Activated CD4-positive, alpha-beta T cell treated with anti-CD3 and anti-CD28 coated beads for 36 hours (primary cell): ENCODE results near the gene ARHGAP6. TPM values are rescaled to one million over a fixed set of nuclear protein-coding genes. Genes with fewer than 3 reads are reported as not detected.

Experiments used
- ATAC-seq: fragments of 200-7000 bp; cut with Tn5 transposase; one replicate; pipeline ENCODE4 v1.10.0; 2021; ENCODE audit warnings: mild to moderate bottlenecking, moderate library complexity
- CTCF ChIA-PET: fragments of 350-600 bp; sonication (Branson Sonifier 250); formaldehyde crosslinking; loops from one replicate; lab custom pipeline; 2021; ENCODE audit warnings: antibody characterized with exemption; lab: Charles Lee
- POLR2A ChIA-PET: fragments of 350-600 bp; sonication (Branson Sonifier 250); formaldehyde crosslinking; loops from one replicate; lab custom pipeline; 2021; ENCODE audit warnings: antibody characterized with exemption, inconsistent platforms; lab: Charles Lee
- DNase-seq: peaks from one replicate; pipeline ENCODE4 v3.0.0-alpha.2; 2020
- H3K27ac Mint-ChIP-seq: one replicate; pipeline ENCODE4 v1.8.0; 2021; ENCODE audit warnings: mixed read lengths
- H3K27me3 Mint-ChIP-seq: one replicate; pipeline ENCODE4 v1.8.0; 2021; ENCODE audit warnings: mixed read lengths
- H3K36me3 Mint-ChIP-seq: one replicate; pipeline ENCODE4 v1.8.0; 2021; ENCODE audit warnings: low read depth, mixed read lengths
- H3K4me1 Mint-ChIP-seq: one replicate; pipeline ENCODE4 v1.8.0; 2021; ENCODE audit warnings: mixed read lengths
- H3K4me3 Mint-ChIP-seq: one replicate; pipeline ENCODE4 v1.8.0; 2021; ENCODE audit warnings: mild to moderate bottlenecking, moderate library complexity, mixed read lengths
- H3K9me3 Mint-ChIP-seq: one replicate; pipeline ENCODE4 v1.8.0; 2021; ENCODE audit warnings: low read depth, mixed read lengths
- intact Hi-C, 2 experiments: fragments of 100-400 bp; cut with DNase I in 1 of 2; cut with micrococcal nuclease in 1 of 2; formaldehyde crosslinking; loops; one replicate each; pipeline versions ENCODE4 v1.14.2 to v1.15.1; 2022 to 2024; cut with DNase I, micrococcal nuclease
- total RNA-seq, 2 experiments: library from RNA; stranded (reverse); gene quantifications; one replicate each; pipeline ENCODE4 v1.2.3, GENCODE V29; 2021

ARHGAP6 gene
- total RNA-seq, 2 experiments from 2014 or later = not detected

- ChIA-PET CTCF (interaction anchor here (0.8 kb wide), 1 partner anchor 26 kb away, joined by 4 read pairs; no protein-coding TSS in a partner anchor), POLR2A (no interaction called here)
- ATAC-seq = no peak
- no peak for DNase-seq
- H3K9me3 Mint-ChIP-seq = no peaks in the 10 kb centered on the region
- intact Hi-C loops = no loop called here
- H3K4me1 Mint-ChIP-seq = no peaks in the 10 kb centered on the region
- no peak overlapping the region for H3K27ac Mint-ChIP-seq
- H3K4me3 Mint-ChIP-seq = no peak overlapping the region
- H3K36me3 Mint-ChIP-seq = no peaks in the 10 kb centered on the region
- no peaks in the 10 kb centered on the region for H3K27me3 Mint-ChIP-seq
Observed at GRCh38 chrX:11329021-11329420, 336.7 kb downstream of the ARHGAP6 start.

GRCh38 chrX:11328134-11328533 lies 337.6 kb downstream of the ARHGAP6 start:
- H3K27ac Mint-ChIP-seq = no peak overlapping the region
- no peaks in the 10 kb centered on the region for H3K4me1 Mint-ChIP-seq
- ChIA-PET POLR2A (no interaction called here), CTCF (no interaction called here)
- ATAC-seq = no peak
- no peak overlapping the region for H3K4me3 Mint-ChIP-seq
- no peaks in the 10 kb centered on the region for H3K9me3 Mint-ChIP-seq
- intact Hi-C loops = no loop called here
- no peak for DNase-seq
- no peaks in the 10 kb centered on the region for H3K27me3 Mint-ChIP-seq
- no peaks in the 10 kb centered on the region for H3K36me3 Mint-ChIP-seq

- ATAC-seq (no peak), DNase-seq (no peak)
- H3K27ac Mint-ChIP-seq = no peak overlapping the region
- ChIA-PET CTCF (no interaction called here), POLR2A (no interaction called here)
- intact Hi-C loops = no loop called here
- no peaks in the 10 kb centered on the region for H3K27me3 Mint-ChIP-seq
- H3K36me3 Mint-ChIP-seq = no peaks in the 10 kb centered on the region
- H3K4me3 Mint-ChIP-seq = no peak overlapping the region
- no peaks in the 10 kb centered on the region for H3K9me3 Mint-ChIP-seq
- H3K4me1 Mint-ChIP-seq = no peaks in the 10 kb centered on the region
Observed at GRCh38 chrX:11321986-11322385, 343.7 kb downstream of the ARHGAP6 start.

- Mint-ChIP-seq H3K4me1 (no peaks in the 10 kb centered on the region), H3K27me3 (no peaks in the 10 kb centered on the region), H3K36me3 (no peaks in the 10 kb centered on the region), H3K4me3 (no peak overlapping the region), H3K27ac (no peak overlapping the region), H3K9me3 (no peaks in the 10 kb centered on the region)
- ChIA-PET POLR2A (no interaction called here), CTCF (no interaction called here)
- DNase-seq (no peak), ATAC-seq (no peak)
- intact Hi-C loops = no loop called here
Observed at GRCh38 chrX:11319806-11320520, 345.8 kb downstream of the ARHGAP6 start.

GRCh38 chrX:11311706-11312105 lies 354.0 kb downstream of the ARHGAP6 start:
- POLR2A ChIA-PET = no interaction called here

GRCh38 chrX:11309220-11309619 lies 356.5 kb downstream of the ARHGAP6 start:
- Mint-ChIP-seq H3K4me3 (no peak overlapping the region), H3K27me3 (no peaks in the 10 kb centered on the region), H3K36me3 (no peaks in the 10 kb centered on the region), H3K4me1 (no peaks in the 10 kb centered on the region), H3K9me3 (no peaks in the 10 kb centered on the region), H3K27ac (no peak overlapping the region)
- no peak for DNase-seq
- CTCF ChIA-PET = no interaction called here
- intact Hi-C loops = no loop called here
- no peak for ATAC-seq
- POLR2A ChIA-PET = no interaction called here

More at GRCh38 chrX:11311706-11312105, 354.0 kb downstream of the ARHGAP6 start:
- Mint-ChIP-seq H3K27me3 (no peaks in the 10 kb centered on the region), H3K27ac (no peak overlapping the region), H3K9me3 (no peaks in the 10 kb centered on the region), H3K4me3 (no peak overlapping the region), H3K4me1 (no peaks in the 10 kb centered on the region), H3K36me3 (no peaks in the 10 kb centered on the region)
- ATAC-seq = no peak
- CTCF ChIA-PET = no interaction called here
- intact Hi-C loops = no loop called here
- no peak for DNase-seq

GRCh38 chrX:11305641-11306040 lies 360.1 kb downstream of the ARHGAP6 start:
- Mint-ChIP-seq H3K36me3 (no peaks in the 10 kb centered on the region), H3K4me1 (no peaks in the 10 kb centered on the region), H3K27me3 (no peaks in the 10 kb centered on the region), H3K9me3 (no peaks in the 10 kb centered on the region), H3K27ac (no peak overlapping the region), H3K4me3 (no peak overlapping the region)
- ChIA-PET POLR2A (no interaction called here), CTCF (no interaction called here)
- intact Hi-C loops = no loop called here
- DNase-seq = no peak
- ATAC-seq = no peak

- intact Hi-C loops = no loop called here
- Mint-ChIP-seq H3K36me3 (no peaks in the 10 kb centered on the region), H3K4me1 (no peaks in the 10 kb centered on the region), H3K9me3 (no peaks in the 10 kb centered on the region), H3K27me3 (no peaks in the 10 kb centered on the region), H3K27ac (no peak overlapping the region), H3K4me3 (no peak overlapping the region)
- POLR2A ChIA-PET = no interaction called here
- ATAC-seq = no peak
- DNase-seq = no peak
- CTCF ChIA-PET = no interaction called here
Observed at GRCh38 chrX:11304829-11305228, 360.9 kb downstream of the ARHGAP6 start.

GRCh38 chrX:11298600-11298999 lies 367.1 kb downstream of the ARHGAP6 start:
- Mint-ChIP-seq H3K27me3 (no peaks in the 10 kb centered on the region), H3K4me1 (no peaks in the 10 kb centered on the region), H3K4me3 (no peak overlapping the region), H3K36me3 (no peaks in the 10 kb centered on the region), H3K9me3 (no peaks in the 10 kb centered on the region), H3K27ac (no peak overlapping the region)
- ATAC-seq (no peak), DNase-seq (no peak)
- intact Hi-C loops = no loop called here
- ChIA-PET POLR2A (no interaction called here), CTCF (no interaction called here)

- Mint-ChIP-seq H3K4me3 (no peak overlapping the region), H3K9me3 (no peaks in the 10 kb centered on the region)
- POLR2A ChIA-PET = no interaction called here
Observed at GRCh38 chrX:11296051-11296450, 369.7 kb downstream of the ARHGAP6 start.

GRCh38 chrX:11293113-11293512 lies 372.6 kb downstream of the ARHGAP6 start, which contains the start of gene AMELX:
AMELX (plus strand) TSS chrX:11293413; CDS start chrX:11294789, 1,376 bp downstream.
- Mint-ChIP-seq H3K27ac (no peak within 1 kb of the TSS), H3K27me3 (no peaks in the 10 kb centered on the region), H3K9me3 (no peaks in the 10 kb centered on the region), H3K4me3 (no peak within 1 kb of the TSS), H3K36me3 (no peaks in the 10 kb centered on the region), H3K4me1 (no peaks in the 10 kb centered on the region)
- intact Hi-C loops = no loop called here
- DNase-seq (no peak), ATAC-seq (no peak)
- ChIA-PET CTCF (interaction anchor here (0.7 kb wide), 1 partner anchor 9 kb away, joined by 3 read pairs; no protein-coding TSS in a partner anchor), POLR2A (no interaction called here)

More at GRCh38 chrX:11296051-11296450, 369.7 kb downstream of the ARHGAP6 start:
- no peaks in the 10 kb centered on the region for H3K27me3 Mint-ChIP-seq
- intact Hi-C loops = no loop called here
- H3K36me3 Mint-ChIP-seq = no peaks in the 10 kb centered on the region
- no peaks in the 10 kb centered on the region for H3K4me1 Mint-ChIP-seq
- ATAC-seq = no peak
- CTCF ChIA-PET = no interaction called here
- H3K27ac Mint-ChIP-seq = no peak overlapping the region
- no peak for DNase-seq

- Mint-ChIP-seq H3K36me3 (no peaks in the 10 kb centered on the region), H3K27me3 (no peaks in the 10 kb centered on the region), H3K4me3 (no peak overlapping the region), H3K4me1 (no peaks in the 10 kb centered on the region), H3K9me3 (no peaks in the 10 kb centered on the region), H3K27ac (no peak overlapping the region)
- intact Hi-C loops = no loop called here
- DNase-seq (no peak), ATAC-seq (no peak)
- ChIA-PET POLR2A (no interaction called here), CTCF (no interaction called here)
Observed at GRCh38 chrX:11290416-11291102, 375.2 kb downstream of the ARHGAP6 start.
